GM06990 (cell line): ENCODE measurements around the gene JAKMIP1.

Experiments
- DNase-seq: peaks from one replicate; pipeline ENCODE4 v3.0.0-alpha.2; 2011; ENCODE audit not compliant: insufficient read length; ENCODE audit errors: extremely low read depth
- H3K27me3 ChIP-seq: replicated peaks from 2 replicates; pipeline ENCODE4 v1.6.0; 2011; ENCODE audit warnings: low read length; ENCODE audit not compliant: control insufficient read depth, insufficient read depth
- H3K36me3 ChIP-seq: 2 replicates; pipeline ENCODE4 v1.5.1; 2011; ENCODE audit warnings: low read length; ENCODE audit not compliant: control insufficient read depth, insufficient read depth
- H3K4me3 ChIP-seq: replicated peaks from 2 replicates; pipeline ENCODE4 v1.5.1; 2011; ENCODE audit warnings: low read depth, mild to moderate bottlenecking, control low read depth, low read length
- TF ChIP-seq, protein P1 (sequence below): IDR thresholded peaks from 2 replicates; pipeline ENCODE4 v1.5.1; 2011; ENCODE audit warnings: low read length, control low read depth, mild to moderate bottlenecking, inconsistent platforms; ENCODE audit not compliant: insufficient read depth, poor library complexity, severe bottlenecking

JAKMIP1 gene

DNA sequence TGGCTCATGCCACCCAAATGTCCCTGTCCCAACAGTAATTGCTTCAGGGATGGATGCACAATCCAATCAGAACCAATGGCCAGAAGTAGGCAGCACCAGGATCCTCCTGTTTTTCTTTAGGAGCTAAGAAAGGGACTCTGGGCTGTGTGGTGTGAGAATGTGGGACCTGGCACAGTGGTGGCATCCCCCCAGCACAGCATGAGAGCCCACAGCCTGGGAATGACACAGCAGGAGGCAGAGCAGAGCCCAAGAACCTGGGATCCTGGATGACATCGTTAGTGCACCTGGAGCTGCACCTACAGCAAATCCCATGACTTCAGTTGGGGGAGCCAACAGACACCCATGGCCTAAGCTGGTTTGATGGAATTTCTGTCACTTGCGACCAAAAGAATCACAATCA lies 111.4 kb downstream of the JAKMIP1 start:
- DNase-seq: no peak
- H3K36me3 ChIP-seq: no peaks in the 10 kb centered on the region
- no peaks in the 10 kb centered on the region; the same call in none of the 2 replicates for H3K27me3 ChIP-seq
- TF ChIP-seq, protein P1, sequence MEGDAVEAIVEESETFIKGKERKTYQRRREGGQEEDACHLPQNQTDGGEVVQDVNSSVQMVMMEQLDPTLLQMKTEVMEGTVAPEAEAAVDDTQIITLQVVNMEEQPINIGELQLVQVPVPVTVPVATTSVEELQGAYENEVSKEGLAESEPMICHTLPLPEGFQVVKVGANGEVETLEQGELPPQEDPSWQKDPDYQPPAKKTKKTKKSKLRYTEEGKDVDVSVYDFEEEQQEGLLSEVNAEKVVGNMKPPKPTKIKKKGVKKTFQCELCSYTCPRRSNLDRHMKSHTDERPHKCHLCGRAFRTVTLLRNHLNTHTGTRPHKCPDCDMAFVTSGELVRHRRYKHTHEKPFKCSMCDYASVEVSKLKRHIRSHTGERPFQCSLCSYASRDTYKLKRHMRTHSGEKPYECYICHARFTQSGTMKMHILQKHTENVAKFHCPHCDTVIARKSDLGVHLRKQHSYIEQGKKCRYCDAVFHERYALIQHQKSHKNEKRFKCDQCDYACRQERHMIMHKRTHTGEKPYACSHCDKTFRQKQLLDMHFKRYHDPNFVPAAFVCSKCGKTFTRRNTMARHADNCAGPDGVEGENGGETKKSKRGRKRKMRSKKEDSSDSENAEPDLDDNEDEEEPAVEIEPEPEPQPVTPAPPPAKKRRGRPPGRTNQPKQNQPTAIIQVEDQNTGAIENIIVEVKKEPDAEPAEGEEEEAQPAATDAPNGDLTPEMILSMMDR: no peak
- H3K4me3 ChIP-seq: no peak overlapping the region

DNA sequence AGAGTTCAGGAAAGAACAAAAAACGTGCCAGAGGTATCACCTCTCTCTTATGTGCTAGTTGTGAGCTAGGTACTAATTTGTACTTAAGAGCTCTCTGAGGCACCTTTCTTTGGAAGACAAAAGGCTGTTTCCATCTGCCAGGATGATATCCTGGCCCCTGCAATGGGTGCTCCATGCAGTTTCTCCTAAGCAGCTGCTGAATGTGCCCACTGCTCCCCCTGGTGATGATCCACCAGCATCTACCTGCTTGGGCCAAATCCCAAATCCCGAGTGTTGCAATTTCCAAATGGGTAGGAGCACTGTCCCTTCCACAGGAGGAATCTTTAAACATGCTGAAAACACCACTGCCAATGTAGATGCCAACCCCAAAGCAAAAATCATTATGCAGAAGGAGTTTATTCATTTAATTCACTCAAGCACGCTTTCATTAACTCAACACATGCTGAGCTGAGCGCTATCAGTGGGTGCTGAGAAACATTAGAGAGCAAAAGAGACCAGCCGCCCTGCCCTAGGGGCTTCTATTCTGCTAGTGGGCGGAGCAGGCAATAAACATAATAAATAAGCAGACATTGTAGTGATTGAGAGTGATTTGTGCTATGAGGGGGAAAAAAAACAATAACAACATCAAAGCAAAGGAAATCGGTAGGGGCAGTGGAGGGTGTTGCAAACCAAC lies 112.5 kb downstream of the JAKMIP1 start:
- Histone ChIP-seq H3K4me3 (no peak overlapping the region), H3K27me3 (no peaks in the 10 kb centered on the region; the same call in none of the 2 replicates), H3K36me3 (no peaks in the 10 kb centered on the region)
- TF ChIP-seq, protein P1: peak; percentile 49
- no peak for DNase-seq

DNA sequence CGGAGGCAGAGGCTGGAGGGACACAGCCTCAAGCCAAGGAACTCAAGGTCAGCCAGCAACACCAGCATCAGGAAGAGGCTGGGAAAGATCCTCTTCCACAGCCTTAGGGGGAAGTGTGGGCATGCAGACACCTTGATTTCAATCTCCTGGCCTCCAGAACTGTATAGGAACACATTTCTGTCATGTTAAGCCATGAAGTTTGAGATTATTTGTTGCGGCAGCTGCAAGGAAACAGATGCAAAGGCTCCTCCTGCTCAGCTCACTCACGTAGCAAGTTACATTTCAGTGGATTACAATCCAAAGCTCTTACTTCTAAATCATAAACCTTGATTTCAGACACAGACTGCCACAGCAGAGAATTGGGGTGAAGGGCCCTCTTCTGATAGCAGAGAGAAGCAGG lies 113.5 kb downstream of the JAKMIP1 start:
- no peak for DNase-seq
- TF ChIP-seq, protein P1: no peak
- Histone ChIP-seq H3K27me3 (no peaks in the 10 kb centered on the region; the same call in none of the 2 replicates), H3K36me3 (no peaks in the 10 kb centered on the region), H3K4me3 (no peak overlapping the region)

DNA sequence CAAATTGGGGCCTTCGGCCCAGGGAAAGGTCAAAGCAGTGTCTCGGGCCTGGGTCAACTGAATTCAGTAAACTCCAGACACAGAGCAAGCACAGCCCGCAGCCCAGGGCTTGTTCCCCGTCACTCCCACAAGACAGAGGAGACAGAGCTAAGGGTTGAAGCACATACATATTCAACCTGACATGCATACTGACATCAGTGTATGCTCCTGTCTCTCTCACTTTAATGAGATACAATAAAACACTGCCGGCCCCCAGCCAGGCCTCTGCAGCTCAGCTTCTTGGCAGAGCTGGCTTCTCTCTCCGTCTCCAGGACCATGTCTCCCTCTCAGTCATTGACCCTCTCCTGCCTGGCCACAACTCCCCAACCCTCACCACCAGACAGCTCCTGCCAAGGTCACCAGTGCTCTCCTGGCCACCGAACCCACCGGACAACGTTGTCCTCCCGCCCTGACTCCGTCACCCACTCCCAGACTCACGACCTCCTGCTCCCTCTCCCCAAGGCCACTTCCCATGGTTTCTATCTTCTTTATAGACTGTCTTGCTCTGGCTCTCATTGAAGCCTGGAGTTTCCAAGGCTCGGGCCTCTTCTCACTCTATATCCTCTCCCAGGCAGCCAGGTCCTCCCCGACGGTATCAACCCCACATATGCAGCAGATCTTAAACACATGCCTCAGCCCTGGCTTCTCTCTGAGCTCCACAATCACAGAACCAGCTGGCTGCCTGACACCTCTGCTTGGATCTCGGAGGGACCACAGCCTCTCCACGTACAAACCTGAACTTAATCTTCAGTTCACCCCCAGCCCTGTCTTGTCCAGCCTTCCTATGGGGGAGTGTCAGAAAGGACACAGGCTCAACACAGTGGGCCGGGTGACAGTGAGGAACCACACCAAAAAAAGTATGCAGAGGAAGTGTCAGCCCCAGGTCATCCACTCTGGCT lies 114.4 kb downstream of the JAKMIP1 start:
- no peak for DNase-seq
- H3K27me3 ChIP-seq: no peaks in the 10 kb centered on the region; the same call in none of the 2 replicates
- TF ChIP-seq, protein P1: no peak
- H3K36me3 ChIP-seq: no peaks in the 10 kb centered on the region
- H3K4me3 ChIP-seq: no peak overlapping the region

DNA sequence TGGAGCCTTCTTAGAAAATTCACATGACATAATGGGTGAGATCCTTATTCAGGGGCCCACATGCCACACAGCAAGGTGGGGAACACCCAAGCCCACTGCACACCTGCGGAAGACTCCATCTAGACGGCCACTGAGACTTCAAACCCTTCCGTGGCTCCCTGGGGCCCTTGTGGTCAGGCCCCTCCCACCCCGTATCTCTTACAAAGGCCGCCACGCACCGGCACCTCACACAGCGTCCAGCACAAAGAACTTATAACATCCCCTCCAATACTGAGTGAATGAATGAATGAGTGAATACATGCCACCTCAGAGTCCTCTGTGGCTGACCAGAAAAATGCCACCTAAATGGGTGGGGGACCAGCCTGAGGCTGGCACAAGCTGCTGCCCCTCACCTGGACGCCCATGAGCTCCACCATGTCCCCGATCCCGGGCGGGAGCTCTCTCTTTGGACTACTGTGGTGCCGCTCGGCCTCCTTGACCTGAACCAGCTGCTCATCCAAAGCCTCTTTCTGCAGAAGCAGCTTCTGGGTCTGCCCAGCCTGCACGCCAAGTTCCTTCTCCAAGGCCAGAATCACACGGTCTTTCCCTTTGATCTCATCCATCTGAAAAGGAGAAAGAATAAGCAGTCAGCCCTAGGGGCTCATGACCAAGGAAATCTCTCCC lies 115.2 kb downstream of the JAKMIP1 start:
- DNase-seq: no peak
- no peaks in the 10 kb centered on the region; the same call in none of the 2 replicates for H3K27me3 ChIP-seq
- no peak overlapping the region for H3K4me3 ChIP-seq
- no peaks in the 10 kb centered on the region for H3K36me3 ChIP-seq
- TF ChIP-seq, protein P1: no peak
